ENCODE results near the gene PRR16.

DNA sequence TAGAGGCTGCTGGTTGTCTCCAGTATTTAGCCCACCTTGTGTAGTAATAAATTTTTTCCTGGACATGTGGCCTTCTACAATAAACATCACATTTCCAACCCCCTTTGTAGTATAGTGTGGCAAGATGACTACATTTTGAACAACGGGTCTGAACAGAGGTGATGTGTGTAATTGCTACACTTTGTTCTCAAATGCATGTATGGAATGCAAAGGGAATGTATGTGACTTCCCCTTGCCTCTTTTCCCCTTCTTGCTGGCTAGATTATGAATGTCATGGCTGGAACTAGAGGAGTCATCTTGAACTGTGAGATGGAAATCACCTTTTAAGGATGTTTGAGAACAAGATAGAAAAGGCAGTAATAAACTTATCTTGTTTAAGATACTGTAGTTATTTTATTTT, 54.5 kb downstream of the PRR16 start:
- TF ChIP-seq, protein P1, sequence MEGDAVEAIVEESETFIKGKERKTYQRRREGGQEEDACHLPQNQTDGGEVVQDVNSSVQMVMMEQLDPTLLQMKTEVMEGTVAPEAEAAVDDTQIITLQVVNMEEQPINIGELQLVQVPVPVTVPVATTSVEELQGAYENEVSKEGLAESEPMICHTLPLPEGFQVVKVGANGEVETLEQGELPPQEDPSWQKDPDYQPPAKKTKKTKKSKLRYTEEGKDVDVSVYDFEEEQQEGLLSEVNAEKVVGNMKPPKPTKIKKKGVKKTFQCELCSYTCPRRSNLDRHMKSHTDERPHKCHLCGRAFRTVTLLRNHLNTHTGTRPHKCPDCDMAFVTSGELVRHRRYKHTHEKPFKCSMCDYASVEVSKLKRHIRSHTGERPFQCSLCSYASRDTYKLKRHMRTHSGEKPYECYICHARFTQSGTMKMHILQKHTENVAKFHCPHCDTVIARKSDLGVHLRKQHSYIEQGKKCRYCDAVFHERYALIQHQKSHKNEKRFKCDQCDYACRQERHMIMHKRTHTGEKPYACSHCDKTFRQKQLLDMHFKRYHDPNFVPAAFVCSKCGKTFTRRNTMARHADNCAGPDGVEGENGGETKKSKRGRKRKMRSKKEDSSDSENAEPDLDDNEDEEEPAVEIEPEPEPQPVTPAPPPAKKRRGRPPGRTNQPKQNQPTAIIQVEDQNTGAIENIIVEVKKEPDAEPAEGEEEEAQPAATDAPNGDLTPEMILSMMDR (IDR thresholded peaks at IDR 0.05): no peak
- no peak for TF ChIP-seq ZFX (IDR thresholded peaks at IDR 0.05; ENCODE audit: borderline replicate concordance)

All from 22Rv1 (cell line).